CD4-positive, alpha-beta T cell treated with Interleukin-2 at 100 ng/mL for 4 hours (primary cell): Measurements from ENCODE around the gene OR51G2.
"Not testable (repeated sequence)": the region's sequence is repeated elsewhere in the genome, so short reads cannot be mapped to it uniquely, and the experiment has no call there.

Source experiments
- DNase-seq: peaks from one replicate; pipeline ENCODE4 v3.0.0-alpha.2; 2020; ENCODE audit warnings: low spot score

The OR51G2 gene

GRCh38 chr11:4919250-4919649 is at the start of gene OR51G2:
TSS of gene OR51G2 (minus strand) at chr11:4919350. CDS start at chr11:4915663, 3,687 bp downstream.
- no peak for DNase-seq

GRCh38 chr11:4962816-4963215 is 43.7 kb upstream of the OR51G2 start:
- no peak for DNase-seq

GRCh38 chr11:4960877-4961276 is 41.7 kb upstream of the OR51G2 start:
- no peak for DNase-seq

GRCh38 chr11:4957396-4957795 is 38.2 kb upstream of the OR51G2 start:
- DNase-seq, result no peak

- not testable (repeated sequence) for DNase-seq
Measured at GRCh38 chr11:4955613-4956012, 36.5 kb upstream of the OR51G2 start, which contains the start of gene OR51A2. TSS of gene OR51A2 (minus strand) at chr11:4955713. CDS start at chr11:4955713, 0 bp downstream.

GRCh38 chr11:4947505-4947904 is 28.4 kb upstream of the OR51G2 start, which contains the start of gene OR51A4:
TSS of gene OR51A4 (minus strand) at chr11:4947605. CDS start at chr11:4947100, 505 bp downstream.
- DNase-seq, result no peak

GRCh38 chr11:4936745-4937144 is 17.6 kb upstream of the OR51G2 start:
- no peak for DNase-seq

GRCh38 chr11:4932751-4933150 is 13.6 kb upstream of the OR51G2 start:
- no peak for DNase-seq

- no peak for DNase-seq
Measured at GRCh38 chr11:4926608-4927007, 7.5 kb upstream of the OR51G2 start.

- DNase-seq, result no peak
Measured at GRCh38 chr11:4924239-4924638, 5.1 kb upstream of the OR51G2 start, which contains the start of gene OR51G1. TSS of gene OR51G1 (minus strand) at chr11:4924339. CDS start at chr11:4924339, 0 bp downstream.

- DNase-seq, result no peak
Measured at GRCh38 chr11:4922304-4922703, 3.2 kb upstream of the OR51G2 start.

- no peak for DNase-seq
Measured at GRCh38 chr11:4921796-4922195, 2.6 kb upstream of the OR51G2 start.

GRCh38 chr11:4916581-4916980 is 2.6 kb downstream of the OR51G2 start:
- DNase-seq, result no peak

- no peak for DNase-seq
Measured at GRCh38 chr11:4903484-4903883, 15.7 kb downstream of the OR51G2 start, which contains the start of gene OR51A7. TSS of gene OR51A7 (plus strand) at chr11:4903783. CDS start at chr11:4907370, 3,587 bp downstream.

- DNase-seq, result no peak
Measured at GRCh38 chr11:4891996-4892640, 27.0 kb downstream of the OR51G2 start.

- no peak for DNase-seq
Measured at GRCh38 chr11:4890279-4890678, 28.9 kb downstream of the OR51G2 start.

GRCh38 chr11:4887591-4887990 is 31.6 kb downstream of the OR51G2 start:
- DNase-seq, result no peak

GRCh38 chr11:4886186-4886585 is 33.0 kb downstream of the OR51G2 start:
- DNase-seq, result no peak

GRCh38 chr11:4884361-4884760 is 34.8 kb downstream of the OR51G2 start:
- DNase-seq, result no peak

- no peak for DNase-seq
Measured at GRCh38 chr11:4882543-4882942, 36.6 kb downstream of the OR51G2 start.

- no peak for DNase-seq
Measured at GRCh38 chr11:4881860-4882500, 37.2 kb downstream of the OR51G2 start, which contains the start of gene OR51T1. TSS of gene OR51T1 (plus strand) at chr11:4881900. CDS start at chr11:4881900, 0 bp downstream.

GRCh38 chr11:4881188-4881587 is 38.0 kb downstream of the OR51G2 start:
- DNase-seq, result no peak

GRCh38 chr11:4865855-4866254 is 53.3 kb downstream of the OR51G2 start:
- no peak for DNase-seq
